ENCODE measurements around the gene ARHGAP45. TPM values are rescaled to one million over a fixed set of nuclear protein-coding genes. Genes with fewer than 3 reads are reported as not detected.
A peak's percentile ranks its signal among the peaks of the same experiment; 100 is the strongest.

The ARHGAP45 gene
- total and polyA plus RNA-seq, 2 experiments from 2014 or later, result 24.7 to 71.8 TPM

DNA sequence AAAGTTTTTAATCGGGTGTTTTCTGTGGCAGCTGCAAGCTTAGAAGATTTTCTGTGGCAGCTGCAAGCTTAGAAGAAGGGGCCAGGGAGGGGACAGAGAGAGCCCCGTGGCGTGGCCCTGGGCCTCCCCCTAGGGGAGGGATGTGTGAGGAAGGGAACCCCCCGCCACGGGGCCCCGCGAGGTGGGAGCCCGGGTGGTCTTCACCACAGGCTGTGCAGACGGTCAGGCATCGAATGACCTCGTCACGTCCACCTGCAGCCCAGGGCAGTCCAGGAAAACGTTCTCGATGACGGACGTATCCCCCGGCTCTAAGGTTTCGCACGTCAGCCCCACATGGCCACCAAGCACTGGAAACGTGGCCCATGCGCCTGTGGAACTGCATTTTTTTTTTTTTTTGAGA, 19.6 kb downstream of the ARHGAP45 start:
- Histone ChIP-seq H3K4me1 (ENCODE audit: insufficient read depth) (no peaks in the 10 kb centered on the region), H3K4me2 (no peak overlapping the region), H3K4me3 (no peak overlapping the region), H3F3A (replicated peaks; ENCODE audit: low read depth) (peaks cover 34% of the 10 kb centered on the region; the same call in 1 of the 2 replicates), H3K79me2 (replicated peaks; ENCODE audit: insufficient read depth) (no peaks in the 10 kb centered on the region), H3K27me3 (ENCODE audit: insufficient read depth) (no peaks in the 10 kb centered on the region), H3K9me2 (ENCODE audit: insufficient read depth) (no peaks in the 10 kb centered on the region), H2AFZ (no peak overlapping the region), H4K20me1 (replicated peaks; ENCODE audit: insufficient read depth) (peaks cover 3% of the 10 kb centered on the region; the same call in 1 of the 2 replicates), H3K36me3 (ENCODE audit: insufficient read depth) (no peaks in the 10 kb centered on the region; the same call in 1 of the 2 replicates), H3K27ac (ENCODE audit: low read depth) (peak overlapping the region; percentile 69)
- no peaks in the 10 kb centered on the region; the same call in 2 of the 3 replicates for H3K9me3 Mint-ChIP-seq
- ATAC-seq (no peak), DNase-seq (ENCODE audit: low spot score) (no peak)
- no peak overlapping the region for H3K4me3 Mint-ChIP-seq
- no peaks in the 10 kb centered on the region for H3K4me1 Mint-ChIP-seq
- TF ChIP-seq, protein P1, sequence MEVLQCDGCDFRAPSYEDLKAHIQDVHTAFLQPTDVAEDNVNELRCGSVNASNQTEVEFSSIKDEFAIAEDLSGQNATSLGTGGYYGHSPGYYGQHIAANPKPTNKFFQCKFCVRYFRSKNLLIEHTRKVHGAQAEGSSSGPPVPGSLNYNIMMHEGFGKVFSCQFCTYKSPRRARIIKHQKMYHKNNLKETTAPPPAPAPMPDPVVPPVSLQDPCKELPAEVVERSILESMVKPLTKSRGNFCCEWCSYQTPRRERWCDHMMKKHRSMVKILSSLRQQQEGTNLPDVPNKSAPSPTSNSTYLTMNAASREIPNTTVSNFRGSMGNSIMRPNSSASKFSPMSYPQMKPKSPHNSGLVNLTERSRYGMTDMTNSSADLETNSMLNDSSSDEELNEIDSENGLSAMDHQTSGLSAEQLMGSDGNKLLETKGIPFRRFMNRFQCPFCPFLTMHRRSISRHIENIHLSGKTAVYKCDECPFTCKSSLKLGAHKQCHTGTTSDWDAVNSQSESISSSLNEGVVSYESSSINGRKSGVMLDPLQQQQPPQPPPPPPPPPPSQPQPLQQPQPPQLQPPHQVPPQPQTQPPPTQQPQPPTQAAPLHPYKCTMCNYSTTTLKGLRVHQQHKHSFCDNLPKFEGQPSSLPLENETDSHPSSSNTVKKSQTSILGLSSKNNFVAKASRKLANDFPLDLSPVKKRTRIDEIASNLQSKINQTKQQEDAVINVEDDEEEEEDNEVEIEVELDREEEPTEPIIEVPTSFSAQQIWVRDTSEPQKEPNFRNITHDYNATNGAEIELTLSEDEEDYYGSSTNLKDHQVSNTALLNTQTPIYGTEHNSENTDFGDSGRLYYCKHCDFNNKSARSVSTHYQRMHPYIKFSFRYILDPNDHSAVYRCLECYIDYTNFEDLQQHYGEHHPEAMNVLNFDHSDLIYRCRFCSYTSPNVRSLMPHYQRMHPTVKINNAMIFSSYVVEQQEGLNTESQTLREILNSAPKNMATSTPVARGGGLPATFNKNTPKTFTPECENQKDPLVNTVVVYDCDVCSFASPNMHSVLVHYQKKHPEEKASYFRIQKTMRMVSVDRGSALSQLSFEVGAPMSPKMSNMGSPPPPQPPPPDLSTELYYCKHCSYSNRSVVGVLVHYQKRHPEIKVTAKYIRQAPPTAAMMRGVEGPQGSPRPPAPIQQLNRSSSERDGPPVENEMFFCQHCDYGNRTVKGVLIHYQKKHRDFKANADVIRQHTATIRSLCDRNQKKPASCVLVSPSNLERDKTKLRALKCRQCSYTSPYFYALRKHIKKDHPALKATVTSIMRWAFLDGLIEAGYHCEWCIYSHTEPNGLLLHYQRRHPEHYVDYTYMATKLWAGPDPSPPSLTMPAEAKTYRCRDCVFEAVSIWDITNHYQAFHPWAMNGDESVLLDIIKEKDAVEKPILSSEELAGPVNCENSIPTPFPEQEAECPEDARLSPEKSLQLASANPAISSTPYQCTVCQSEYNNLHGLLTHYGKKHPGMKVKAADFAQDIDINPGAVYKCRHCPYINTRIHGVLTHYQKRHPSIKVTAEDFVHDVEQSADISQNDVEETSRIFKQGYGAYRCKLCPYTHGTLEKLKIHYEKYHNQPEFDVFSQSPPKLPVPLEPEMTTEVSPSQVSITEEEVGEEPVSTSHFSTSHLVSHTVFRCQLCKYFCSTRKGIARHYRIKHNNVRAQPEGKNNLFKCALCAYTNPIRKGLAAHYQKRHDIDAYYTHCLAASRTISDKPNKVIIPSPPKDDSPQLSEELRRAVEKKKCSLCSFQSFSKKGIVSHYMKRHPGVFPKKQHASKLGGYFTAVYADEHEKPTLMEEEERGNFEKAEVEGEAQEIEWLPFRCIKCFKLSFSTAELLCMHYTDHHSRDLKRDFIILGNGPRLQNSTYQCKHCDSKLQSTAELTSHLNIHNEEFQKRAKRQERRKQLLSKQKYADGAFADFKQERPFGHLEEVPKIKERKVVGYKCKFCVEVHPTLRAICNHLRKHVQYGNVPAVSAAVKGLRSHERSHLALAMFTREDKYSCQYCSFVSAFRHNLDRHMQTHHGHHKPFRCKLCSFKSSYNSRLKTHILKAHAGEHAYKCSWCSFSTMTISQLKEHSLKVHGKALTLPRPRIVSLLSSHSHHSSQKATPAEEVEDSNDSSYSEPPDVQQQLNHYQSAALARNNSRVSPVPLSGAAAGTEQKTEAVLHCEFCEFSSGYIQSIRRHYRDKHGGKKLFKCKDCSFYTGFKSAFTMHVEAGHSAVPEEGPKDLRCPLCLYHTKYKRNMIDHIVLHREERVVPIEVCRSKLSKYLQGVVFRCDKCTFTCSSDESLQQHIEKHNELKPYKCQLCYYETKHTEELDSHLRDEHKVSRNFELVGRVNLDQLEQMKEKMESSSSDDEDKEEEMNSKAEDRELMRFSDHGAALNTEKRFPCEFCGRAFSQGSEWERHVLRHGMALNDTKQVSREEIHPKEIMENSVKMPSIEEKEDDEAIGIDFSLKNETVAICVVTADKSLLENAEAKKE (CRISPR knock-in tag; IDR thresholded peaks at IDR 0.05), result no peak
- TF ChIP-seq EZH2phosphoT487 (IDR thresholded peaks at IDR 0.05; ENCODE audit: unreplicated experiment) (no peak), NANOG (IDR thresholded peaks at IDR 0.05; ENCODE audit: borderline replicate concordance) (no peak), ZNF114 (CRISPR knock-in tag; IDR thresholded peaks at IDR 0.05) (no peak), POLR2AphosphoS5 (IDR thresholded peaks at IDR 0.05; ENCODE audit: low read depth) (peak; percentile 18; the same call in 1 of the 2 replicates)
- TF ChIP-seq, protein P2, sequence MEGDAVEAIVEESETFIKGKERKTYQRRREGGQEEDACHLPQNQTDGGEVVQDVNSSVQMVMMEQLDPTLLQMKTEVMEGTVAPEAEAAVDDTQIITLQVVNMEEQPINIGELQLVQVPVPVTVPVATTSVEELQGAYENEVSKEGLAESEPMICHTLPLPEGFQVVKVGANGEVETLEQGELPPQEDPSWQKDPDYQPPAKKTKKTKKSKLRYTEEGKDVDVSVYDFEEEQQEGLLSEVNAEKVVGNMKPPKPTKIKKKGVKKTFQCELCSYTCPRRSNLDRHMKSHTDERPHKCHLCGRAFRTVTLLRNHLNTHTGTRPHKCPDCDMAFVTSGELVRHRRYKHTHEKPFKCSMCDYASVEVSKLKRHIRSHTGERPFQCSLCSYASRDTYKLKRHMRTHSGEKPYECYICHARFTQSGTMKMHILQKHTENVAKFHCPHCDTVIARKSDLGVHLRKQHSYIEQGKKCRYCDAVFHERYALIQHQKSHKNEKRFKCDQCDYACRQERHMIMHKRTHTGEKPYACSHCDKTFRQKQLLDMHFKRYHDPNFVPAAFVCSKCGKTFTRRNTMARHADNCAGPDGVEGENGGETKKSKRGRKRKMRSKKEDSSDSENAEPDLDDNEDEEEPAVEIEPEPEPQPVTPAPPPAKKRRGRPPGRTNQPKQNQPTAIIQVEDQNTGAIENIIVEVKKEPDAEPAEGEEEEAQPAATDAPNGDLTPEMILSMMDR (conservative IDR thresholded peaks at IDR 0.05; ENCODE audit: low read depth in 2 of 2), result no peak
- TF ChIP-seq, protein P3, sequence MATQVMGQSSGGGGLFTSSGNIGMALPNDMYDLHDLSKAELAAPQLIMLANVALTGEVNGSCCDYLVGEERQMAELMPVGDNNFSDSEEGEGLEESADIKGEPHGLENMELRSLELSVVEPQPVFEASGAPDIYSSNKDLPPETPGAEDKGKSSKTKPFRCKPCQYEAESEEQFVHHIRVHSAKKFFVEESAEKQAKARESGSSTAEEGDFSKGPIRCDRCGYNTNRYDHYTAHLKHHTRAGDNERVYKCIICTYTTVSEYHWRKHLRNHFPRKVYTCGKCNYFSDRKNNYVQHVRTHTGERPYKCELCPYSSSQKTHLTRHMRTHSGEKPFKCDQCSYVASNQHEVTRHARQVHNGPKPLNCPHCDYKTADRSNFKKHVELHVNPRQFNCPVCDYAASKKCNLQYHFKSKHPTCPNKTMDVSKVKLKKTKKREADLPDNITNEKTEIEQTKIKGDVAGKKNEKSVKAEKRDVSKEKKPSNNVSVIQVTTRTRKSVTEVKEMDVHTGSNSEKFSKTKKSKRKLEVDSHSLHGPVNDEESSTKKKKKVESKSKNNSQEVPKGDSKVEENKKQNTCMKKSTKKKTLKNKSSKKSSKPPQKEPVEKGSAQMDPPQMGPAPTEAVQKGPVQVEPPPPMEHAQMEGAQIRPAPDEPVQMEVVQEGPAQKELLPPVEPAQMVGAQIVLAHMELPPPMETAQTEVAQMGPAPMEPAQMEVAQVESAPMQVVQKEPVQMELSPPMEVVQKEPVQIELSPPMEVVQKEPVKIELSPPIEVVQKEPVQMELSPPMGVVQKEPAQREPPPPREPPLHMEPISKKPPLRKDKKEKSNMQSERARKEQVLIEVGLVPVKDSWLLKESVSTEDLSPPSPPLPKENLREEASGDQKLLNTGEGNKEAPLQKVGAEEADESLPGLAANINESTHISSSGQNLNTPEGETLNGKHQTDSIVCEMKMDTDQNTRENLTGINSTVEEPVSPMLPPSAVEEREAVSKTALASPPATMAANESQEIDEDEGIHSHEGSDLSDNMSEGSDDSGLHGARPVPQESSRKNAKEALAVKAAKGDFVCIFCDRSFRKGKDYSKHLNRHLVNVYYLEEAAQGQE (IDR thresholded peaks at IDR 0.05; ENCODE audit: unreplicated experiment), result no peak
- peaks cover 50% of the 10 kb centered on the region for H3K36me3 Mint-ChIP-seq (ENCODE audit: low read depth)
- no peak overlapping the region for H3K27ac Mint-ChIP-seq
- H3K27me3 Mint-ChIP-seq (ENCODE audit: insufficient read depth, low read depth, poor library complexity), result peaks cover 19% of the 10 kb centered on the region
